ENCODE results near the gene CACNB2. TPM values are rescaled to one million over a fixed set of nuclear protein-coding genes. Genes with fewer than 3 reads are reported as not detected.
"Not testable (repeated sequence)": the region's sequence is repeated elsewhere in the genome, so short reads cannot be mapped to it uniquely, and the experiment has no call there.

The CACNB2 gene
- total RNA-seq, 2 donors from 2014 or later: 1.9 to 4.6 TPM

DNA sequence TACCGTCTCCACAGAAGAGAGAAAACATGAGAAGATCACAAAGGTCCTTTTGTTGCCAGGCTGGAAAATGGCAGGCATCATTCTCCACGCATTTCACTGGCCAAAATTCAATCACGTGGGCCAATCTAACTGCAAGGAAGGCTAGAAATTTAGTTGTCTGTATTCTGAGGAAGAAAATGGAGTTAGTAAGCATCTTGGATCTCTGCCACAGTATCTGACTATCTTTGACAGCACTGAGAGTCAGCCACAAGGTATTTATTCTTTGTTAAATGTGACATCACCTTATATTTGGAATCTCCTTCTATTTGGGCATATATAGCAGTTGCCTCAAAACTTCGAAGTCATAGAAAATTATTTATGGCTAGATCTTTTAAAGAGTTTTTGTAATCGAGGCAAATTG, 297.3 kb downstream of the CACNB2 start:
- no peaks in the 10 kb centered on the region for H3K36me3 Mint-ChIP-seq (ENCODE audit: low read depth)
- Histone ChIP-seq H3K27ac (ENCODE audit: low read depth, low read length) (no peak overlapping the region), H3K9ac (ENCODE audit: extremely low read depth, low read length, poor library complexity, severe bottlenecking) (no peak overlapping the region), H3K36me3 (ENCODE audit: control insufficient read depth, insufficient read depth, low read length) (no peaks in the 10 kb centered on the region), H3K4me3 (ENCODE audit: low read length) (no peak overlapping the region), H3K4me1 (ENCODE audit: control insufficient read depth, insufficient read depth, low read length) (no peaks in the 10 kb centered on the region), H3K9me3 (ENCODE audit: control insufficient read depth, low read length) (no peaks in the 10 kb centered on the region), H3K27me3 (ENCODE audit: control insufficient read depth, insufficient read depth, low read length, poor library complexity, severe bottlenecking) (no peaks in the 10 kb centered on the region)
- DNase-seq: no peak
- H3K4me3 Mint-ChIP-seq: no peak overlapping the region
- TF ChIP-seq CTCF (conservative IDR thresholded peaks at IDR 0.05): no peak
- H3K9me3 Mint-ChIP-seq: no peaks in the 10 kb centered on the region
- H3K27me3 Mint-ChIP-seq (ENCODE audit: insufficient read depth): no peaks in the 10 kb centered on the region
- no peaks in the 10 kb centered on the region for H3K4me1 Mint-ChIP-seq
- 83 to 85% methylated on average over 3 to 5 of the region's 5 CpGs for WGBS, 2 experiments (ENCODE audit: insufficient coverage in 1 of 2, insufficient read length in 1 of 2)
- no peak overlapping the region for H3K27ac Mint-ChIP-seq

GRCh38 chr10:18438361-18439126, 298.3 kb downstream of the CACNB2 start:
- Mint-ChIP-seq H3K4me1 (no peaks in the 10 kb centered on the region), H3K36me3 (ENCODE audit: low read depth) (no peaks in the 10 kb centered on the region), H3K27me3 (ENCODE audit: insufficient read depth) (no peaks in the 10 kb centered on the region), H3K4me3 (no peak overlapping the region), H3K9me3 (no peaks in the 10 kb centered on the region), H3K27ac (no peak overlapping the region)
- Histone ChIP-seq H3K27me3 (ENCODE audit: control insufficient read depth, insufficient read depth, low read length, poor library complexity, severe bottlenecking) (no peaks in the 10 kb centered on the region), H3K4me1 (ENCODE audit: control insufficient read depth, insufficient read depth, low read length) (no peaks in the 10 kb centered on the region), H3K9ac (ENCODE audit: extremely low read depth, low read length, poor library complexity, severe bottlenecking) (no peak overlapping the region), H3K9me3 (ENCODE audit: control insufficient read depth, low read length) (no peaks in the 10 kb centered on the region), H3K27ac (ENCODE audit: low read depth, low read length) (no peak overlapping the region), H3K36me3 (ENCODE audit: control insufficient read depth, insufficient read depth, low read length) (no peaks in the 10 kb centered on the region), H3K4me3 (ENCODE audit: low read length) (no peak overlapping the region)
- no peak for DNase-seq
- WGBS, 2 experiments (ENCODE audit: insufficient coverage in 1 of 2, insufficient read length in 1 of 2): 93 to 95% methylated on average over 12 to 17 of the region's 17 CpGs
- no peak for TF ChIP-seq CTCF (conservative IDR thresholded peaks at IDR 0.05)

- Mint-ChIP-seq H3K9me3 (no peaks in the 10 kb centered on the region), H3K4me1 (no peaks in the 10 kb centered on the region), H3K4me3 (no peak overlapping the region), H3K27me3 (ENCODE audit: insufficient read depth) (no peaks in the 10 kb centered on the region), H3K27ac (no peak overlapping the region), H3K36me3 (ENCODE audit: low read depth) (no peaks in the 10 kb centered on the region)
- Histone ChIP-seq H3K9me3 (ENCODE audit: control insufficient read depth, low read length) (no peaks in the 10 kb centered on the region), H3K27me3 (ENCODE audit: control insufficient read depth, insufficient read depth, low read length, poor library complexity, severe bottlenecking) (no peaks in the 10 kb centered on the region), H3K36me3 (ENCODE audit: control insufficient read depth, insufficient read depth, low read length) (no peaks in the 10 kb centered on the region), H3K9ac (ENCODE audit: extremely low read depth, low read length, poor library complexity, severe bottlenecking) (no peak overlapping the region), H3K4me3 (ENCODE audit: low read length) (no peak overlapping the region), H3K27ac (ENCODE audit: low read depth, low read length) (no peak overlapping the region), H3K4me1 (ENCODE audit: control insufficient read depth, insufficient read depth, low read length) (no peaks in the 10 kb centered on the region)
- WGBS, 2 experiments (ENCODE audit: insufficient coverage in 1 of 2, insufficient read length in 1 of 2): 92 to 94% methylated on average over 3 to 4 of the region's 4 CpGs
- no peak for TF ChIP-seq CTCF (conservative IDR thresholded peaks at IDR 0.05)
- no peak for DNase-seq
These were observed 299.4 kb downstream of the CACNB2 start for GRCh38 chr10:18439601-18440000.

GRCh38 chr10:18445635-18446034, 305.4 kb downstream of the CACNB2 start:
- H3K36me3 ChIP-seq (ENCODE audit: control insufficient read depth, insufficient read depth, low read length); H3K9me3 Mint-ChIP-seq; H3K27ac ChIP-seq (ENCODE audit: low read depth, low read length); H3K27me3 Mint-ChIP-seq (ENCODE audit: insufficient read depth); H3K36me3 Mint-ChIP-seq (ENCODE audit: low read depth); H3K9ac ChIP-seq (ENCODE audit: extremely low read depth, low read length, poor library complexity, severe bottlenecking); H3K4me3 Mint-ChIP-seq; H3K4me1 ChIP-seq (ENCODE audit: control insufficient read depth, insufficient read depth, low read length); H3K9me3 ChIP-seq (ENCODE audit: control insufficient read depth, low read length); H3K27ac Mint-ChIP-seq; H3K4me1 Mint-ChIP-seq; H3K4me3 ChIP-seq (ENCODE audit: low read length); H3K27me3 ChIP-seq (ENCODE audit: control insufficient read depth, insufficient read depth, low read length, poor library complexity, severe bottlenecking): not testable (repeated sequence)
- peak; percentile 22 for DNase-seq
- 81 to 84% methylated on average over 6 of the region's 6 CpGs for WGBS, 2 experiments (ENCODE audit: insufficient coverage in 1 of 2, insufficient read length in 1 of 2)

All from endodermal cell (in vitro differentiated cells).